HCT116 (cell line): ENCODE measurements around the gene UBXN11. TPM values are rescaled to one million over a fixed set of nuclear protein-coding genes. Genes with fewer than 3 reads are reported as not detected.

ENCODE experiments used
- ATAC-seq: fragments of 200-7000 bp; cut with Tn5 transposase; 2 replicates; pipeline ENCODE4 v1.9.1; 2020; ENCODE audit warnings: mild to moderate bottlenecking, moderate library complexity
- BruUV-seq: library from RNA; stranded (reverse); fragments of 400-500 nt; replicated peaks from 2 replicates; lab custom pipeline; 2021; lab: Mats Ljungman, UMichigan
- CTCF ChIA-PET: fragments of 300-600 bp; sonication (Branson Sonifier 250); formaldehyde crosslinking; loops from one replicate; lab custom pipeline; 2021; ENCODE audit warnings: antibody characterized with exemption; lab: Charles Lee
- POLR2A ChIA-PET: fragments of 300-600, 350-600 bp; sonication (Branson Sonifier 250); formaldehyde crosslinking; loops from one replicate; lab custom pipeline; 2021; ENCODE audit warnings: antibody characterized with exemption; lab: Charles Lee
- RAD21 ChIA-PET, 2 experiments: fragments of 300-600 bp; sonication (Branson Sonifier 250); formaldehyde crosslinking; loops; one replicate each; lab custom pipeline; 2023; ENCODE audit warnings: low total read pairs in 2 of 2; ENCODE audit not compliant: uncharacterized antibody in 2 of 2, unreplicated experiment in 2 of 2, low non-redundant PET in 1 of 2; lab: Charles Lee
- DNase-seq: peaks from one replicate; pipeline ENCODE4 v3.0.0-alpha.2; 2010; ENCODE audit warnings: low read depth, low spot score
- H2AFZ ChIP-seq: fragments of 200-600 bp; shearing (Covaris generic), sonication (generic); 2 replicates; pipeline ENCODE4 v1.6.1; 2017; ENCODE audit warnings: low read depth, mixed run types, mixed read lengths, antibody characterized with exemption, low read length; ENCODE audit not compliant: poor library complexity, severe bottlenecking
- H3K27ac ChIP-seq: 2 replicates; pipeline ENCODE4 v1.5.1; 2012; ENCODE audit warnings: low read depth, low read length
- H3K27me3 ChIP-seq: fragments of 200-600 bp; sonication (generic); 2 replicates; pipeline ENCODE4 v1.6.1; 2016; ENCODE audit warnings: mixed run types, low read length, mixed read lengths; ENCODE audit not compliant: insufficient read depth
- H3K36me3 ChIP-seq, 2 experiments: fragments of 200-500 bp in 1 of 2; fragments of 200-600 bp in 1 of 2; sonication (Bioruptor generic) in 1 of 2; sonication (generic) in 1 of 2; 2 replicates each; pipeline versions ENCODE4 v1.5.1 to v1.6.1; 2014 to 2016; ENCODE audit warnings: low read length in 2 of 2, inconsistent platforms in 1 of 2, mixed read lengths in 1 of 2, mixed run types in 1 of 2; ENCODE audit not compliant: insufficient read depth in 2 of 2, control insufficient read depth in 1 of 2
- H3K4me1 ChIP-seq, 2 experiments: fragments of 200-600 bp in 1 of 2; sonication (generic) in 1 of 2; 2 replicates each; pipeline versions ENCODE4 v1.5.1 to v1.6.1; 2012 to 2017; ENCODE audit warnings: low read length in 2 of 2, inconsistent platforms in 1 of 2, mild to moderate bottlenecking in 1 of 2, mixed read lengths in 1 of 2, mixed run types in 1 of 2, moderate library complexity in 1 of 2; ENCODE audit not compliant: insufficient read depth in 2 of 2, control insufficient read depth in 1 of 2
- H3K4me2 ChIP-seq: fragments of 200-600 bp; sonication (generic); 2 replicates; pipeline ENCODE4 v1.6.1; 2017; ENCODE audit warnings: mixed run types, low read length, mixed read lengths
- H3K4me3 ChIP-seq, 2 experiments: fragments of 200-600 bp in 1 of 2; sonication (generic) in 1 of 2; replicated peaks in 1 of 2; 2 replicates each; pipeline ENCODE4 v1.5.1; 2011 to 2016; ENCODE audit warnings: low read length in 2 of 2, control low read depth in 1 of 2, low read depth in 1 of 2, mild to moderate bottlenecking in 1 of 2, mixed read lengths in 1 of 2, mixed run types in 1 of 2
- H3K79me2 ChIP-seq: fragments of 200-600 bp; sonication (generic); 2 replicates; pipeline ENCODE4 v1.6.1; 2017; ENCODE audit warnings: mild to moderate bottlenecking, mixed run types, low read length, moderate library complexity, mixed read lengths; ENCODE audit not compliant: insufficient read depth
- H3K9ac ChIP-seq: fragments of 200-600 bp; sonication (generic); 2 replicates; pipeline ENCODE4 v1.6.1; 2016; ENCODE audit warnings: low read length, mixed read lengths
- H3K9me2 ChIP-seq: fragments of 200-600 bp; sonication (generic), shearing (Covaris generic); 2 replicates; pipeline ENCODE4 v1.6.1; 2017; ENCODE audit warnings: mixed run types, mild to moderate bottlenecking, moderate library complexity; ENCODE audit not compliant: insufficient read depth
- H3K9me3 ChIP-seq, 2 experiments: fragments of 200-500 bp in 1 of 2; fragments of 200-600 bp in 1 of 2; sonication (Bioruptor generic) in 1 of 2; sonication (generic) in 1 of 2; 2 replicates each; pipeline ENCODE4 v1.6.1; 2014 to 2017; ENCODE audit warnings: low read length in 2 of 2, mixed read lengths in 2 of 2, inconsistent platforms in 1 of 2, low read depth in 1 of 2, mild to moderate bottlenecking in 1 of 2, mixed run types in 1 of 2, moderate library complexity in 1 of 2; ENCODE audit not compliant: control insufficient read depth in 1 of 2, insufficient read depth in 1 of 2
- H4K20me1 ChIP-seq: fragments of 200-600 bp; sonication (generic), shearing (Covaris generic); 2 replicates; pipeline ENCODE4 v1.6.1; 2017; ENCODE audit warnings: mixed run types, mild to moderate bottlenecking, moderate library complexity; ENCODE audit not compliant: insufficient read depth
- REST ChIP-seq: IDR thresholded peaks from 2 replicates; pipeline ENCODE4 v1.6.1; 2012; ENCODE audit warnings: low read depth
- intact Hi-C: fragments of 100-400 bp; cut with micrococcal nuclease; formaldehyde crosslinking; loops from 2 replicates; pipeline ENCODE4 v1.10.0; 2022
- total RNA-seq: library from RNA; stranded (reverse); gene quantifications from one replicate; pipeline ENCODE4 v1.2.1, GENCODE V29; 2021; ENCODE audit not compliant: unreplicated experiment

The UBXN11 gene
- total RNA-seq, 1 experiment from 2014 or later = 19.3 TPM

GRCh38 chr1:26324550-26324949 lies 18.1 kb upstream of the UBXN11 start:
- TF ChIP-seq REST = no peak
- Histone ChIP-seq H3K27ac (no peak overlapping the region), H3K4me3 (no peak overlapping the region), H3K36me3 (peaks cover 0 to 10% of the 10 kb centered on the region in 2 experiments; a peak in 2 of 4 replicates), H3K4me1 (peaks cover 3 to 5% of the 10 kb centered on the region in 2 experiments; a peak in 3 of 4 replicates), H3K79me2 (no peaks in the 10 kb centered on the region), H3K9me2 (no peaks in the 10 kb centered on the region), H3K9ac (no peak overlapping the region), H4K20me1 (no peaks in the 10 kb centered on the region), H3K27me3 (no peaks in the 10 kb centered on the region), H2AFZ (no peak overlapping the region), H3K9me3 (no peaks in the 10 kb centered on the region), H3K4me2 (no peak overlapping the region)
- ATAC-seq (no peak), DNase-seq (no peak)
- BruUV-seq = no TSS peak
- RAD21 ChIA-PET = no interaction called here
- POLR2A ChIA-PET = no interaction called here
- intact Hi-C loops = loop anchor here (5.0 kb wide), 1 partner anchor 157 kb away; the partner anchor contains the start of genes C1orf232 and ZNF593
- CTCF ChIA-PET = no interaction called here

- H3K4me2 ChIP-seq = no peak overlapping the region
- no peak overlapping the region for H3K4me3 ChIP-seq
- H3K9me2 ChIP-seq = no peaks in the 10 kb centered on the region
- BruUV-seq = no TSS peak
- H3K9ac ChIP-seq = no peak overlapping the region
- no peak overlapping the region for H3K27ac ChIP-seq
- H3K4me1 ChIP-seq = peaks cover 3 to 5% of the 10 kb centered on the region in 2 experiments; a peak in 3 of 4 replicates
- ATAC-seq = no peak
- H4K20me1 ChIP-seq = no peaks in the 10 kb centered on the region
- intact Hi-C loops = loop anchor here (5.0 kb wide), 1 partner anchor 156 kb away; the partner anchor contains the start of genes C1orf232 and ZNF593
- peaks cover 0 to 10% of the 10 kb centered on the region in 2 experiments; a peak in 2 of 4 replicates for H3K36me3 ChIP-seq
- TF ChIP-seq REST = no peak
- H2AFZ ChIP-seq = no peak overlapping the region
- ChIA-PET POLR2A (interaction anchor here (1.3 kb wide), 1 partner anchor 39 kb away, joined by 4 read pairs; no protein-coding TSS in a partner anchor), RAD21 (interaction anchor here in 1 of 2 experiments (0.7 kb wide), 1 partner anchor 465 kb away, joined by 3 read pairs; no protein-coding TSS in a partner anchor), CTCF (interaction anchor here (2.2 to 4.4 kb wide), 2 partner anchors 39 to 68 kb away, joined by 9 to 47 read pairs; no protein-coding TSS in a partner anchor)
- DNase-seq = no peak
- H3K9me3 ChIP-seq = no peaks in the 10 kb centered on the region
- no peaks in the 10 kb centered on the region for H3K27me3 ChIP-seq
- H3K79me2 ChIP-seq = no peaks in the 10 kb centered on the region
Measured at GRCh38 chr1:26323382-26323781, 16.9 kb upstream of the UBXN11 start.
